HepG2 (cell line): Measurements from ENCODE around the gene DOHH.

Experiments used
- CEBPB ChIP-seq: IDR thresholded peaks from 2 replicates; pipeline ENCODE4 v1.6.1; 2011; ENCODE audit warnings: low read depth, low read length, improper control_type of control experiment, borderline replicate concordance
- EP300 ChIP-seq, 3 experiments: sonication (generic) in 1 of 3; formaldehyde crosslinking in 1 of 3; IDR thresholded peaks; 2 replicates each; pipeline versions ENCODE4 v1.5.1 to v1.6.1; 2011 to 2020; ENCODE audit warnings: low read depth in 2 of 3, low read length in 2 of 3, borderline replicate concordance in 1 of 3, improper control_type of control experiment in 1 of 3, mild to moderate bottlenecking in 1 of 3, missing genetic modification reagents in 1 of 3, moderate library complexity in 1 of 3
- KLF16 ChIP-seq, 2 experiments: sonication (generic) in 1 of 2; formaldehyde crosslinking in 1 of 2; IDR thresholded peaks; 2 replicates each; pipeline versions ENCODE4 v1.6.1 to v1.8.0; 2016 to 2023; ENCODE audit warnings: missing genetic modification reagents in 2 of 2, missing compliant biosample characterization in 1 of 2
- MXD4 ChIP-seq: IDR thresholded peaks from 2 replicates; pipeline ENCODE4 v1.6.1; 2016; ENCODE audit warnings: mild to moderate bottlenecking, missing biosample characterization, missing genetic modification reagents
- NR3C1 ChIP-seq: sonication (generic); formaldehyde crosslinking; IDR thresholded peaks from 2 replicates; pipeline ENCODE4 v1.4.0; 2020; ENCODE audit warnings: missing genetic modification reagents
- POLR2A ChIP-seq, 2 experiments: IDR thresholded peaks; 2 replicates each; pipeline ENCODE4 v1.6.1; 2011; ENCODE audit warnings: low read depth in 2 of 2, low read length in 2 of 2, mild to moderate bottlenecking in 1 of 2, moderate library complexity in 1 of 2; ENCODE audit not compliant: insufficient read depth in 1 of 2
- POLR2AphosphoS5 ChIP-seq: IDR thresholded peaks from 2 replicates; pipeline ENCODE4 v1.6.1; 2012; ENCODE audit warnings: low read depth, low read length
- ZFX ChIP-seq: sonication (generic); formaldehyde crosslinking; IDR thresholded peaks from 2 replicates; pipeline ENCODE4 v1.4.0; 2020; ENCODE audit warnings: mild to moderate bottlenecking, low read depth, missing genetic modification reagents, moderate library complexity
- ZSCAN25 ChIP-seq: sonication (generic); formaldehyde crosslinking; IDR thresholded peaks from 2 replicates; pipeline ENCODE4 v1.8.0; 2022; ENCODE audit warnings: mild to moderate bottlenecking, missing genetic modification reagents
- TF ChIP-seq, protein P1 (sequence below): sonication (generic); formaldehyde crosslinking; IDR thresholded peaks from 2 replicates; pipeline ENCODE4 v1.5.0; 2020; ENCODE audit warnings: mild to moderate bottlenecking, missing genetic modification reagents, moderate library complexity
- TF ChIP-seq, protein P2 (sequence below): IDR thresholded peaks from 2 replicates; pipeline ENCODE4 v1.6.1; 2012; ENCODE audit warnings: low read length, improper control_type of control experiment

DNA sequence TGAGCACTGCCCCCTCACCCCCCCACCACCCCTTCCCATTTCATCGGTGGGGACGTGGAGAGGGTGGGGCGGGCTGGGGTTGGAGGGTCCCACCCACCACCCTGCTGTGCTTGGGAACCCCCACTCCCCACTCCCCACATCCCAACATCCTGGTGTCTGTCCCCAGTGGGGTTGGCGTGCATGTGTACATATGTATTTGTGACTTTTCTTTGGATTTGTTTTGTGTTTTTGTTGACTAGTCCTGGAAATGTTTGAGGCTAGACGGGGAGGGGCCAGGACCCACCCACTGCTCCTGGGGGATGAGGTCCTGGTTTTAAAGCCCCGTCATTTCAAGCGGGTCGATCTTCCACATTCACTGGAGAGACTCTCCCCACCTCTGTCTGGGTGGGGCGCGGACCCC lies 35.5 kb upstream of the DOHH start:
- TF ChIP-seq POLR2AphosphoS5 (no peak), EP300 (IDR thresholded peaks at IDR 0.05; ENCODE audit: low read depth in 2 of 2, low read length in 2 of 2) (no peak), EP300 (CRISPR knock-in tag; IDR thresholded peaks at IDR 0.05; ENCODE audit: borderline replicate concordance) (no peak), CEBPB (no peak), POLR2A (IDR thresholded peaks at IDR 0.05; ENCODE audit: insufficient read depth in 1 of 2, low read depth in 2 of 2, low read length in 2 of 2) (no peak), ZSCAN25 (no peak), KLF16 (CRISPR knock-in tag; IDR thresholded peaks at IDR 0.05) (no peak), ZFX (CRISPR knock-in tag) (no peak), MXD4 (CRISPR knock-in tag) (no peak), NR3C1 (CRISPR knock-in tag) (no peak)
- TF ChIP-seq, protein P1, sequence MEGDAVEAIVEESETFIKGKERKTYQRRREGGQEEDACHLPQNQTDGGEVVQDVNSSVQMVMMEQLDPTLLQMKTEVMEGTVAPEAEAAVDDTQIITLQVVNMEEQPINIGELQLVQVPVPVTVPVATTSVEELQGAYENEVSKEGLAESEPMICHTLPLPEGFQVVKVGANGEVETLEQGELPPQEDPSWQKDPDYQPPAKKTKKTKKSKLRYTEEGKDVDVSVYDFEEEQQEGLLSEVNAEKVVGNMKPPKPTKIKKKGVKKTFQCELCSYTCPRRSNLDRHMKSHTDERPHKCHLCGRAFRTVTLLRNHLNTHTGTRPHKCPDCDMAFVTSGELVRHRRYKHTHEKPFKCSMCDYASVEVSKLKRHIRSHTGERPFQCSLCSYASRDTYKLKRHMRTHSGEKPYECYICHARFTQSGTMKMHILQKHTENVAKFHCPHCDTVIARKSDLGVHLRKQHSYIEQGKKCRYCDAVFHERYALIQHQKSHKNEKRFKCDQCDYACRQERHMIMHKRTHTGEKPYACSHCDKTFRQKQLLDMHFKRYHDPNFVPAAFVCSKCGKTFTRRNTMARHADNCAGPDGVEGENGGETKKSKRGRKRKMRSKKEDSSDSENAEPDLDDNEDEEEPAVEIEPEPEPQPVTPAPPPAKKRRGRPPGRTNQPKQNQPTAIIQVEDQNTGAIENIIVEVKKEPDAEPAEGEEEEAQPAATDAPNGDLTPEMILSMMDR (CRISPR knock-in tag): no peak
- TF ChIP-seq, protein P2, sequence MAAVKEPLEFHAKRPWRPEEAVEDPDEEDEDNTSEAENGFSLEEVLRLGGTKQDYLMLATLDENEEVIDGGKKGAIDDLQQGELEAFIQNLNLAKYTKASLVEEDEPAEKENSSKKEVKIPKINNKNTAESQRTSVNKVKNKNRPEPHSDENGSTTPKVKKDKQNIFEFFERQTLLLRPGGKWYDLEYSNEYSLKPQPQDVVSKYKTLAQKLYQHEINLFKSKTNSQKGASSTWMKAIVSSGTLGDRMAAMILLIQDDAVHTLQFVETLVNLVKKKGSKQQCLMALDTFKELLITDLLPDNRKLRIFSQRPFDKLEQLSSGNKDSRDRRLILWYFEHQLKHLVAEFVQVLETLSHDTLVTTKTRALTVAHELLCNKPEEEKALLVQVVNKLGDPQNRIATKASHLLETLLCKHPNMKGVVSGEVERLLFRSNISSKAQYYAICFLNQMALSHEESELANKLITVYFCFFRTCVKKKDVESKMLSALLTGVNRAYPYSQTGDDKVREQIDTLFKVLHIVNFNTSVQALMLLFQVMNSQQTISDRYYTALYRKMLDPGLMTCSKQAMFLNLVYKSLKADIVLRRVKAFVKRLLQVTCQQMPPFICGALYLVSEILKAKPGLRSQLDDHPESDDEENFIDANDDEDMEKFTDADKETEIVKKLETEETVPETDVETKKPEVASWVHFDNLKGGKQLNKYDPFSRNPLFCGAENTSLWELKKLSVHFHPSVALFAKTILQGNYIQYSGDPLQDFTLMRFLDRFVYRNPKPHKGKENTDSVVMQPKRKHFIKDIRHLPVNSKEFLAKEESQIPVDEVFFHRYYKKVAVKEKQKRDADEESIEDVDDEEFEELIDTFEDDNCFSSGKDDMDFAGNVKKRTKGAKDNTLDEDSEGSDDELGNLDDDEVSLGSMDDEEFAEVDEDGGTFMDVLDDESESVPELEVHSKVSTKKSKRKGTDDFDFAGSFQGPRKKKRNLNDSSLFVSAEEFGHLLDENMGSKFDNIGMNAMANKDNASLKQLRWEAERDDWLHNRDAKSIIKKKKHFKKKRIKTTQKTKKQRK: no peak
